ENCODE measurements around the gene TTC28.
A peak's percentile ranks its signal among the peaks of the same experiment; 100 is the strongest.
"Not testable (repeated sequence)": the region's sequence is repeated elsewhere in the genome, so short reads cannot be mapped to it uniquely, and the experiment has no call there.

TTC28 gene

DNA sequence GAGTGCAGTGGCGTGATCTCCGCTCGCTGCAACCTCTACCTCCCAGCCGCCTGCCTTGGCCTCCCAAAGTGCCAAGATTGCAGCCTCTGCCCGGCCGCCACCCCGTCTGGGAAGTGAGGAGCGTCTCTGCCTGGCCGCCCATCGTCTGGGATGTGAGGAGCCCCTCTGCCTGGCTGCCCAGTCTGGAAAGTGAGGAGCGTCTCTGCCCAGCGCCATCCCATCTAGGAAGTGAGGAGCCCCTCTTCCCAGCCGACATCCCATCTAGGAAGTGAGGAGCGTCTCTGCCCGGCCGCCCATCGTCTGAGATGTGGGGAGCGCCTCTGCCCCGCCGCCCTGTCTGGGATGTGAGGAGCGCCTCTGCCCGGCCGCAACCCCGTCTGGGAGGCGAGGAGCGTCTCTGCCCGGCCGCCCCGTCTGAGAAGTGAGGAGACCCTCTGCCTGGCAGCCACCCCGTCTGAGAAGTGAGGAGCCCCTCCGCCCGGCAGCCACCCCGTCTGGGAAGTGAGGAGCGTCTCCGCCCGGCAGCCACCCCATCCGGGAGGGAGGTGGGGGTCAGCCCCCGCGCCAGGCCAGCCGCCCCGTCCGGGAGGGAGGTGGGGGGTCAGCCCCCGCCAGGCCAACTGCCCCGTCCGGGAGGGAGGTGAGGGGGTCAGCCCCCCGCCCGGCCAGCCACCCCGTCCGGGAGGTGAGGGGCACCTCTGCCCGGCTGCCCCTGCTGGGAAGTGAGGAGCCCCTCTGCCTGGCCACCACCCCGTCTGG is 126.4 kb downstream of the TTC28 start:
- DNase-seq, result not testable (repeated sequence)

DNA sequence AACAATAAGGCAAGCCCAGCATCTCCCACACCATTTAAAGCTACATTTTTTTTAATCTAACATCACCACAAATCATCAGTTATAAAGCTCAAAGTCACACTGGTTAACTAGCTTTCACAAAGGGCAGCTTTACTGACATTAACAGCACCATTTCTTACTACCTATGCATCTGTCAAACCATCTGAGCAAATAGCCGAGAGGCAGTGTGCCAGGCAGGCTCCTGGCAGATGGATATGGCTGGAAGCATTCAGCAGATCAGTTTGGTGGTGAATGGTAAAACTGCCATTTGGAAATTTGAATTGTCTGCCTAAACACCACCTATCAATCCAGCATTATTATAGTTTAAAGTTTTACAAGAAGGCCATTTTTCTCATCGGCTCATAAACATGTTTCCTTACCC is 131.2 kb downstream of the TTC28 start:
- DNase-seq, result no peak

DNA sequence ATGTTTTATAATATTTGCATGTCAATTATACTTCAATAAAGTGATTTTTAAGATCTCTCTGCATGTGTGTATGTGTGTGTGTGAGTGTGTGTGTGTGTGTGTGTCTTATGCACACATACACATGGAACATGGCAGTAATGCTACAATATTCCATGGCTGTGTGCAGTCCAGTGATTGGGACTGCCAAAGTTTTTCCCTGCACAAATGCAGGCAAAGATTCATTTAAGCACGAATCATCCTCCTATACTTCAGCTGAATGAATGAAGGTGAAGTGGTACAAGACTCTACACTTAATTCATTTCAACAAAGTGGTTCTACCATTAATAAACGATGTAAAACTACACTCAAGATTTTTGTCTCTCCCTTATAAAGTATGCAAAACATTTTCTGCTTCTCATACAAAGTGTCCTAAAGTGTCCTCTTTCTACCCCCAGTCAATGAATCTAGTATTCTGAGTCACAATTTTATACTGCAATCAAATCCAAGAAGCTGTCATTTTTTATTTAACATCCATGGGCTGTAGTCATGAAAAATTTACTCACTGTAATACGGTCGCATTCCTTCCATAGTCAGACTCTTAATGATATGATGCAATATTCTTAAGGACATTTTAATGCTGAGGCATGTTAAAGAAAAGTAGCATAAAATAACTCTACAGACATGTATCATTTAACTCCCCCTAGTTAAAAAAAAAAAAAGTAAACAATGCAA is 132.4 kb downstream of the TTC28 start:
- DNase-seq, result no peak

DNA sequence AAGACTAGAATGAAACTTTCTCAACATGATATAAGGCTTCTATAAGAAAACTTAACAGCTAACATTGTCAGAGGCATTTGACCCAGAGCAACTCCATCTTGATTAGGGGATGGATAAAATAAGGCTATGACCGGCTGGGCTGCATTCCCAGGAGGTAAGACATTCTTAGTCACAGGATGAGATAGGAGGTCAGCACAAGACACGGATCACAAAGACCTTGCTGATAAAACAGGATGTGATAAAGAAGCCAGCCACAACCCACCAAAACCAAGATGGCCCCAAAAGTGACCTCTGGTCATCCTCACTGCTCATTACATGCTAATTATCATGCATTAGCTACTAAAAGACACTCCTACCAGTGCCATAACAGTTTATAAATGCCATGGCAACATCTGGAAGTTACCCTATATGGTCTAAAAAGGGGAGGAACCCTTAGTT is 135.2 kb downstream of the TTC28 start:
- DNase-seq, result no peak

DNA sequence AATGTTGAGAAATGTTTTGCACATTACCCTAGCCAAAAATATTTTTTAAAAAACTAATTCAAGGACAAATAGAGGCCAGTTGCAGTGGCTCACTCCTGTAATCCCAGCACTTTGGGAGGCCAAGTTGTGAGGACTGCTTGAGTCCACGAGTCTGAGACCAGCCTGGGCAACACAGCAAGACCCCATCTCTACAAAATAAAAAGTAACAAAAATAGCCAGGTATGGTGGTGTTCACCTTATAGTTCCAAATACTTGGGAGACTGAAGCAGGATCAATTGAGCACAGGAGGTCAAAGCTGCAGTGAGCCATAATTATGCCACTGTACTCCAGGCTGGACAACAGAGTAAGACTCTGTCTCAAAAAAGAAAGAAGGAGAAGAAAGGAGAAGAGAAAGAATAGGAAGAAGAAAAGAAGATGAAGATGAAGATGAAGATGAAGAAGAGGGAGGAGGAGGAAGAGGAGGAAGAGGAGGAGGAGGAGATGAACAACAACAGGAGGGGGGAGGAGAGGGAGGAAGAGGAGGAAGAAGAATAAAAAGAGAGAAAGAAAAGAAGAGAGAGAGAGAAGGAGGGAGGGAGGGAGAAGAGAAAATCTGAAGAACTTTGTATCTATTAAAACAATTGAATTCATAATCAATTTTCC is 136.5 kb downstream of the TTC28 start:
- no peak for DNase-seq

DNA sequence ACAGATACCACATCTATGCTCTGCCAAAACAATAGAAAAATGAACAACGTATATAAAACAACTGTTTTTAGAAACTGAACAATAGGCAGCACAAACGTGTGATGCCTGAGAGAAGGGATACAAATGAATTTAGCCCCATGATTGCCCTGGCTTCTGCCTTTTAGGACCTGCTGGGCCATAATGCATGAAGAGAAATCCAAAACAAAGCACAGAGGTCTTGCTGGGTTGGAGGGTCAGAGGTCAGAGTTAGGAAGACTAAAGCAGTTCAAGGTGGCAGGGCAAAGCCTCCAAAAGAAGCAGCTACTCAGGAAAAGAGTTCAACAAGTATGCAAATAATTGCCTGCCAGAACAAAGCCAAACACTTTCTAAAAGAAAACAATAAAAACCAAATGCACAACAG is 138.5 kb downstream of the TTC28 start:
- DNase-seq, result no peak

DNA sequence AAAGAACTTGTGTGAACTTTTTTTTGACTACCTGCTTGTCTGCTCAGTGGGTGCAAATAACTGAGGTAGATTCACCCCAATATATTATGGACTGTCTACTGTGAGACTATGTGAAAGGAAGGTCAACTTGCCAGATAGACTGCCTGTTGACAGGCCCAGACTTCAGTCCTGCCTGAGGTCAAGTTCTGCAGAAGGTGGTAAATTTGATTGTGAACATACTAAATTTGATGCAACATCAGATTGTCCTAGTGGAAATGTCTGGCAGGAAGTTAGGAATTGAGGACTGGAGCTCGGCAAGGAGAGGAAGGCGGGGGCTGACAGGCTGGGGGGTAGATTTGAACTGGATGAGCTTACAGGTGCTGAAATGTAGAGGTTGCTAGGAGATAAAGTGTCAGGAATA is 140.7 kb downstream of the TTC28 start:
- DNase-seq, result no peak

DNA sequence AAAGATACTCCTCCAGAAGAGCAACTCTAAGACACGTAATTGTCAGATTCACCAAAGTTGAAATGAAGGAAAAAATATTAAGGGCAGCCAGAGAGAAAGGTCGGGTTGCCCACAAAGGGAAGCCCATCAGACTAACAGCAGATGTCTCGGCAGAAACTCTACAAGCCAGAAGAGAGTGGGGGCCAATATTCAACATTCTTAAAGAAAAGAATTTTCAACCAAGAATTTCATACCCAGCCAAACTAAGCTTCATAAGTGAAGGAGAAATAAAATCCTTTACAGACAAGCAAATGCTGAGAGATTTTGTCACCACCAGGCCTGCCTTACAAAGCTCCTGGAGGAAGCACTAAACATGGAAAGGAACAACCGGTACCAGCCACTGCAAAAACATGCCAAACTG is 149.1 kb downstream of the TTC28 start:
- not testable (repeated sequence) for DNase-seq

DNA sequence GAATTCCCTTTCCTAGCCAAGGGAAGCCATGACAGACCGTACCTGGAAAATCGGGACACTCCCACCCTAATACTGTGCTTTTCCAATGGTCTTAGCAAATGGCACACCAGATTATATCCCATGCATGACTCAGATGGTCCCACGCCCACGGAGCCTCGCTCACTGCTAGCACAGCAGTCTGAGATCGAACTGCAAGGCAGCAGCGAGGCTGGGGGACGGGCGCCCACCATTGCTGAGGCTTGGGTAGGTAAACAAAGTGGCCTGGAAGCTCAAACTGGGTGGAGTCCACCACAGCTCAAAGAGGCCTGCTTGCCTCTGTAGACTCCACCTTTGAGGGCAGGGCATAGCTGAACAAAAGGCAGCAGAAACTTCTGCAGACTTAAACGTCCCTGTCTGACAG is 150.5 kb downstream of the TTC28 start:
- not testable (repeated sequence) for DNase-seq

DNA sequence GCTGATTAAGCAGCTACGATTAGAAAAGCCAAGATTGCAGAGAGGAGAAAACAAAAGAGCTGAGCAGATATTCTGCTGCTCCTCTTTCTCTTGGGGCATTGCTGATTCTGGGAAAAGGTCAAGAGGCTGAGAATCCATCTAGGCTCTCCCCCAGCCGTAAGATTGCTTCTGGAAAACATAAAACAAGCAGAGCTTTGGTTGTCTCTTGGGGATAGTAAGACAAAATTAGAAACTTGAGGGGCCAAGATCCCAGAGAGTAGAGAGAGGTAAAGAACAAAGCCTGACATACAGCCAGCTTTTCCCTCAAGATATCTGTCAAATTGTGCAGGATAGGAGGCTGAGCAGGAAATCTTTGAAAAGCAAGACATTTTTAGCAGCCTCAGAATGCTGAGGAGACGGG is 158.2 kb downstream of the TTC28 start:
- DNase-seq, result no peak

DNA sequence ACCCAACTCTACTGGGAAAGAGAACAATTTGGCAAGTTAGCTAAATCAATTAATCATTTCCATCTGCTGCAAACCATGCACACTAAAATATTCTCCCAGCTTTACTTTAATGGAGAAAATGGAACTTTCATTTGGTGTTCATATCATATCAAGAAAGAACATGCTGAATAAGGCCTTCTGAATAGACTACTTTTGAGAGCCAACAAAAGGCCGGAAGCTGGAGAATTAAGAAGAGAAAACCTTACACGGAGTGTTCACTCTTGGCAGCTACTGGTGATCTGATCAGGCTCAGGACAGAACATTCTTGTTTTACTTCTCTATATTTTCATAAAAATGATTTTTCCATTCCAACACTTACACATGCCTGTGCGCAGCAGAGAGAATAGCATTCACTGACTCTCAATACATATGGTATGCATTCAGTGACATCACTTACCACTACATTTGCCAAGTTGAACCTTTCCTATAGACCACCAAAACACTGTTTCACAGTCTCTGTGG is 165.3 kb downstream of the TTC28 start:
- no peak for DNase-seq

DNA sequence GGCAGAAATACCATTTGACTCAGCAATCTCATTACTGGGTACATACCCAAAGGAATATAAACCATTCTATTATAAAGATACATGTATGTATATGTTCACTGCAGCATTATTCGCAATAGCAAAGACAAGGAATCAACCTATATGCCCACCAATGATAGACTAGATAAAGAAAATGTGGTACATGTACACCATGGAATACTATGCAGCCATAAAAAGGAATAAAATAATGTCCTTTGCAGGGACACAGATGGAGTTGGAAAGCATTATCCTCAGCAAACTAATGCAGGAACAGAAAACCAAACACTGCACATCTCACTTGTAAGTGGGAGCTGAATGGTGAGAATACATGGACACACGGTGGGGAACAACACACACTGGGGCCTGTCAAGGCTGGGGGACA is 167.3 kb downstream of the TTC28 start:
- not testable (repeated sequence) for DNase-seq

DNA sequence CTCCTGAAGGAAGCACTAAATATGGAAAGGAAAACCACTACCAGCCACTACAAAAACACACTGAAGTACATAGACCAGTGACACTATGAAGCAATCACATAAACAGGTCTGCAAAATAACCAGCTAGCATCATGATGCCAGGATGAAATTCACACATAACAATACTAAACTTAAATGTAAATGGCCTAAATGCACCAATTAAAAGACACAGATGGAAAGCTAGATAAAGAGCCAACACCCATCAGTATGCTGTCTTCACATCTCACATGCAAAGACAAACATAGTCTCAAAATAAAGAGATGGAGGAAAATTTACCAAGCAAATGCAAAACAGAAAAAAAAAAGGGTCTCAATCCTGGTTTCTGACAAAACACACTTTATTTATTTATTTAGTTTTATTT is 171.7 kb downstream of the TTC28 start:
- DNase-seq, result no peak

DNA sequence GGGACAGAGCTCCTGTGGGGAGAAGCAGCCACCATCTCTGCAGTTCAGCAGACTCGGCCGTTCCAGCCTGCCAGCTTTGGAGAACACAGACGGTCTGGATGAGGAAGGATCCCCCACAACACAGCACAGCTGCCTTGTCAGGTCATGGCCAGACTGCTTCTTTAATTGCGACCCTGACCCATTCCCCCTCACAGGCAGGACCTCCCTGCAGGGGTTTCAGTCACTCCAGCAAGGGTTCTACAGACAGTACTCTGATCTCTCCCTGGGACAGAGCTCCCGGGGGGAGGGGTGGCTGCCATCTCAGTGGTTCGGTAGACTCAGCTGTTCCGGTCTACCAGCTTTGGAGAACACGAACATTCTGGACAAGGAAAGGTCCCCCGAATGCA is 173.5 kb downstream of the TTC28 start:
- no peak for DNase-seq

DNA sequence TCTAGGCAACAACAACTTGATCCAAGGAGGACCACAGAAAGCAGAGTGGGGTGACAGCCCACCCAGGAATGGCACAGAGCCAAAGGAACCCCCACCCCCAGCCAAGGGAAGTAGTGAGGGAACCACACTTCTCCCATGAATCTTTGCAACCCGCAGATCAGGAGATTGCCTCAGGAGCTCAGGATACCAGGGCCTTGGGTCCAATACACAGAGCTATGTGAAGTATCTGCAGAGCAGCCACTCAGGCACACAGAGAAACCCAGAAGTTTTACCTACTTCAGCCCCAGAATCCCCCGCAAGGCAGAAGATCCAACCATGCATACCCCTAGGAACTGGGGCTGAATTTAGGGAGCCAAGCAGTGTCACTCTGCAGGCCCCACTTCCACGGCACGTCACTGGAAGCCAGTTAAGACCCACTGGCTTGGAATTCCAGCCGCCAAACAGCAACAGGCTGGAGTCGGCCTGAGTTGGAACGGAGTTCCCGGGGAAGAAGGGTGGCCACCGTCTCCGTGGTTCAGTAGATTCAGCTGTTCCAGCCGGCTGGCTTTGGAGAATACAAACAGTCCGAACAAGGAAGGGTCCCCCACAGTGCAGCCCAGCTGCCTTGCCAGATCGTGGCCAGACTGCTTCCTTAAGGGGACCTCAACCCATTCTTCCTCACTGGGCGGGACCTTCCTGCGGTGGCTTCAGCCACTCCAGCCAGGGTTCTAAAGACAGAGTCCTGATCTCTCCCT is 174.1 kb downstream of the TTC28 start:
- no peak for DNase-seq

DNA sequence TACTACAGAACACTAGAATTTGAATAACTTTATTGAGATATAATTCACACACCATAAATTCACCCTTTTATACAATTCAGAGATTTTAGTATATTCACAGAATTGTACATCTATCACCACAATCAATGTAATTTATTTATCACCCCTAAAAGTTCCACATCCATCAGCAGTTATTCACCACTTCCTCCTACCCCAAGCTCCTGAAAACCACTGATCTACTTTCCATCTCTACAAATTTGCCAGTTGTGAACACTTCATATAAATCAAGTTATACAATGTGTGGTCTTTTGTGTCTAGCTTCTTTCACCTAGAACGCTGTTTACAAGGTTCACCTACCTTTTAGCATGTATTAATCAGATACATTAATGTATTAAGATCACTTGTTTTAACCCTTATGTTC is 179.6 kb downstream of the TTC28 start:
- peak in 1 of 2 donors; percentile 15 for DNase-seq

DNA sequence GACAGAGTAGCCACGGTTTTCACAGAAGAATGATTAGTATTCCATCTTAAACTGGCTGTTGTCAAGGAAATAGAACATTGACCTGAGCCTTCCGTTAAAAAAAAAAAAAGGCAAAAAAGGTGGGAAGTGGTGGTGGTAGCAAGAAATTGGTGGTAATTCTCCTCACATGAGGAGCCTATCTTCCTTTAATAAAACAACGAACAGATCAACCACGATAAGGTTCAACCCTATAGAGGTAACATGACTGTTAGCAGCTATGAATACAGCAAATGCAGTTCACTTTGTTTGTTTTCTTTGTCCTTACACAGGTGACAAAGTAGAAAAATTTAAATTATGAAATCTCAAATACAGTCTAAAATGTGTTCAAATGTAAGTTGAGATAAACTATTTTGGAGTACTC is 181.6 kb downstream of the TTC28 start:
- DNase-seq, result no peak

DNA sequence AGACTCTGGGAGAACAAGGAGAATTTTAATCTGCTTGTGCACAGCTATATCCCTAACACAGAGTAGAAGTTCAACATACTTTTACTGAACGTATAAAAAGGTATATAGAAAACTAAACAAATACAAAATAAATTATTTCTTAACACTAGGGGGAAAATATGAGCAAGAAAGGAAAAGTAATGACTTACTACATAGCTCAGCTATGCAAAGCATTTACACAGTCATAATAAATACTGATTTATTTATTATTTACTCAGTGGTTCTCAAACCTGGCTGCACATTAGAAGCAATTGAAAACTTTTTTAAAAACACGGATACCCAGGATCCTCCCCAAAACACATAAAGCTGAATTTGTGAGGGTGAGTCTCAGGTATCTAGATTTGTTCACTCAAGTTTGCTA is 182.5 kb downstream of the TTC28 start:
- DNase-seq, result no peak

DNA sequence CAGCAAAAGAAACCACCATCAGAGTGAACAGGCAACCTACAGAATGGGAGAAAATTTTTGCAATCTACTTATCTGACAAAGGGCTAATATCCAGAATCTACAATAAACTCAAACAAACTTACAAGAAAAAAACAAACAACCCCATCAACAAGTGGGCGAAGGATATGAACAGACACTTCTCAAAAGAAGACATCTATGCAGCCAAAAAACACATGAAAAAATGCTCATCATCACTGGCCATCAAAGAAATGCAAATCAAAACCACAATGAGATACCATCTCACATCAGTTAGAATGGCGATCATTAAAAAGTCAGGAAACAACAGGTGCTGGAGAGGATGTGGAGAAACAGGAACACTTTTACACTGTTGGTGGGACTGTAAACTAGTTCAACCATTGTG is 188.4 kb downstream of the TTC28 start:
- DNase-seq, result not testable (repeated sequence)

DNA sequence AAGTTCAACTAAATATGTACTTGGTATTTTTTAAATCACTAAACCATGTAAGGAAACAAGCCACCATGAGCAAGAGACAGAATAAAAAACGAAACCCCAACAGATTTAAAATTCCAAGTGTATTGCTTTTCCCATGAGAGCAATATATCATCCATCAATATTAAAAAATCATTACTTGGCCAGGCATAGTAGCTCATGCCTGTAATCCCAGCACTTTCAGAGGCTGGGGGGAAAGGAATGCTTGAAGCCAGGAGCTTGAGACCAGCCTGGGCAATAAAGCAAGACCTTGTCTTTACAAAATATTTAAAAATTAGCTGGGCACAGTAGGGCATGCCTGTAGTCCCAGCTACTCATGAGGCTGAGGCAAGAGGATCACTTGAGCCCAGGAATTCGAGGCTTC is 190.8 kb downstream of the TTC28 start:
- DNase-seq, result no peak

DNA sequence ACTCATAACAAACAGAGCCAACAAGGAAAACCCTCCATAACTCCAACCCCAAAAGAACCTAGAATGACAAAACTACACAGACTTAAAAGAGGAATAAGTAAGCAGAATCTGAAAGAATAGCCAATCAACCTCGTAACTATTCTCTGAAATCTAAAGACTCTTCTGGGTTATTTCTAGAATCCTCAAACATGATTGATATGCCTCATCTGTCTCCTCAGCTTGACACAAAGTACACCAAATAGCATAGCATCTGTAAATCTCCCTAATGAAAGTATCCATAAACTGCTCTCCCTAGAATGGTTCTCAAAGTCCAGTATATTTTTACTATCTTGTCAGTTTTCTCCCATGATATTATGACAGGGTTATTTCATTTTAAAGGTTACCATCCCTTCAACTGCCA is 195.0 kb downstream of the TTC28 start:
- DNase-seq, result no peak

DNA sequence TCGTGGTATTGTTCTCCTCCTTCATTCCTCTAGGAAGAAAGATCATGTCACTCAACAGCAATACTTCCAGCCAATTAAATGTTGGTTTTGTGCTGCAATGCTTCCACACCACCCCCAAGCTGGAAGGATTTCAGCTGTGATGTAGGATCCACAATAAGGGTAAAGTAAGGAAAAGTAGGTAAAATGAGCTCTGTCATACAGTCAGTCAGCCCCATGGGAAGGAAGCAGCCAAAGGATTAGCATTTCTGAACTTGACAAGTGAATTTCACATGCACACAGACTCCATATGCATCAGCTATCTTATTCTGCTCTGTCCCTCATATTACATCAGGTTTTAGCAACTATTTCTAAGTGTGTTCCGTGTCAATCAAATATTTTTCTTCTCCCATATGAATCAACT is 197.9 kb downstream of the TTC28 start:
- no peak for DNase-seq

DNA sequence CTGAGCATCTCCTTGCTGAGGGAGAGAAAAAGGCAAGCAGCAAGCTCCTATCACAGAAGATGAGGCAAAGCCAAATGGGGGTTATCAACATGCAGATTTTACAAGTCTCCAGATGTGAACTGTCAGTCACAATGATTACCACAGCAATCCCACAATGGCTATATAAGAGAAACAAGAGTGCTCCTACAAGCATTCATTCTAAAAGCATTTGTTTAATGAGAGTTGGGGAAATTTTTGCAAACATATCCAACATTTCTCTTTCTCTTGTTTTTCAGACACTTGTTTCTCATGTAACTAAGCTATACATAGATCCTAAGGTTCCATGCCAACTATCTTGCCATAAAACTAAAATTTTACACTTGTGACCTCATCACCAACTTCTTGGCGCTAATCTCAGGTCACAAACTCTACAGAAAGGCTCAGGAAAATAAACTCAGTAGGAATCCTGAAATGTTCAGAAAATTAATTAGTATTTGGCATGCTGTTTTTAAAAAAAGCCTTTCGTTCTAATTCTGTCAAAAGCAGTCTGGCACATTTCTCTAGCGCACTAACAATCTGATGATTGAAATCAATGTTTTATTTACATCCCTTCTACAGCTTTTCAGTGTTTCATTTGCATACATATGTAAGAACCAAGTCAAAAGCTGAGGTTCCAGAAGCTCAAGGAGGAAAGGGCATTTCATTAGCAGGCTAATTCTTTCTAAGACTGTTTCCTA is 199.5 kb downstream of the TTC28 start:
- DNase-seq, result no peak

Data from bone marrow (tissue), 2 donors.